SK-N-SH (cell line): ENCODE data around the gene NTN1.

Experiments
- CTCF ChIP-seq: fragments of 200-600 bp; sonication (generic); IDR thresholded peaks from 2 replicates; pipeline ENCODE4 v1.6.1; 2017; ENCODE audit warnings: antibody characterized with exemption, mild to moderate bottlenecking, moderate library complexity
- EZH2phosphoT487 ChIP-seq: fragments of 200-600 bp; sonication (generic); IDR thresholded peaks from 2 replicates; pipeline ENCODE4 v1.6.1; 2017; ENCODE audit warnings: low read depth, mixed run types, mild to moderate bottlenecking, antibody characterized with exemption, moderate library complexity, borderline replicate concordance
- MXI1 ChIP-seq: IDR thresholded peaks from 2 replicates; pipeline ENCODE4 v1.6.1; 2012; ENCODE audit warnings: mild to moderate bottlenecking, low read depth, low read length, improper control_type of control experiment
- RCOR1 ChIP-seq: fragments of 150-350 bp; IDR thresholded peaks from 2 replicates; pipeline ENCODE4 v1.6.1; 2017; ENCODE audit warnings: antibody characterized with exemption, low read length
- RFX5 ChIP-seq: IDR thresholded peaks from 2 replicates; pipeline ENCODE4 v1.6.1; 2012; ENCODE audit warnings: mild to moderate bottlenecking, improper control_type of control experiment, low read length
- RXRA ChIP-seq: IDR thresholded peaks from 2 replicates; pipeline ENCODE4 v1.4.0; 2012; ENCODE audit warnings: low read depth, mild to moderate bottlenecking, borderline replicate concordance
- SMC3 ChIP-seq: IDR thresholded peaks from 2 replicates; pipeline ENCODE4 v1.6.1; 2012; ENCODE audit warnings: low read depth, low read length, improper control_type of control experiment
- TF ChIP-seq, protein P1 (sequence below): IDR thresholded peaks from 2 replicates; pipeline ENCODE4 v1.6.1; 2012; ENCODE audit warnings: mild to moderate bottlenecking, low read depth, low read length, moderate library complexity
- TF ChIP-seq, protein P2 (sequence below): IDR thresholded peaks from 2 replicates; pipeline ENCODE4 v1.4.0; 2012; ENCODE audit warnings: low read depth

- TF ChIP-seq, protein P1, sequence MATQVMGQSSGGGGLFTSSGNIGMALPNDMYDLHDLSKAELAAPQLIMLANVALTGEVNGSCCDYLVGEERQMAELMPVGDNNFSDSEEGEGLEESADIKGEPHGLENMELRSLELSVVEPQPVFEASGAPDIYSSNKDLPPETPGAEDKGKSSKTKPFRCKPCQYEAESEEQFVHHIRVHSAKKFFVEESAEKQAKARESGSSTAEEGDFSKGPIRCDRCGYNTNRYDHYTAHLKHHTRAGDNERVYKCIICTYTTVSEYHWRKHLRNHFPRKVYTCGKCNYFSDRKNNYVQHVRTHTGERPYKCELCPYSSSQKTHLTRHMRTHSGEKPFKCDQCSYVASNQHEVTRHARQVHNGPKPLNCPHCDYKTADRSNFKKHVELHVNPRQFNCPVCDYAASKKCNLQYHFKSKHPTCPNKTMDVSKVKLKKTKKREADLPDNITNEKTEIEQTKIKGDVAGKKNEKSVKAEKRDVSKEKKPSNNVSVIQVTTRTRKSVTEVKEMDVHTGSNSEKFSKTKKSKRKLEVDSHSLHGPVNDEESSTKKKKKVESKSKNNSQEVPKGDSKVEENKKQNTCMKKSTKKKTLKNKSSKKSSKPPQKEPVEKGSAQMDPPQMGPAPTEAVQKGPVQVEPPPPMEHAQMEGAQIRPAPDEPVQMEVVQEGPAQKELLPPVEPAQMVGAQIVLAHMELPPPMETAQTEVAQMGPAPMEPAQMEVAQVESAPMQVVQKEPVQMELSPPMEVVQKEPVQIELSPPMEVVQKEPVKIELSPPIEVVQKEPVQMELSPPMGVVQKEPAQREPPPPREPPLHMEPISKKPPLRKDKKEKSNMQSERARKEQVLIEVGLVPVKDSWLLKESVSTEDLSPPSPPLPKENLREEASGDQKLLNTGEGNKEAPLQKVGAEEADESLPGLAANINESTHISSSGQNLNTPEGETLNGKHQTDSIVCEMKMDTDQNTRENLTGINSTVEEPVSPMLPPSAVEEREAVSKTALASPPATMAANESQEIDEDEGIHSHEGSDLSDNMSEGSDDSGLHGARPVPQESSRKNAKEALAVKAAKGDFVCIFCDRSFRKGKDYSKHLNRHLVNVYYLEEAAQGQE = no peak
- TF ChIP-seq CTCF = no peak
- TF ChIP-seq RXRA = no peak
- TF ChIP-seq SMC3 = no peak
- TF ChIP-seq MXI1 = no peak
- no peak for TF ChIP-seq RFX5
- no peak for TF ChIP-seq EZH2phosphoT487
- TF ChIP-seq RCOR1 = no peak
- TF ChIP-seq, protein P2, sequence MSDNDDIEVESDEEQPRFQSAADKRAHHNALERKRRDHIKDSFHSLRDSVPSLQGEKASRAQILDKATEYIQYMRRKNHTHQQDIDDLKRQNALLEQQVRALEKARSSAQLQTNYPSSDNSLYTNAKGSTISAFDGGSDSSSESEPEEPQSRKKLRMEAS = no peak
Measured at GRCh38 chr17:9144502-9145249, 123.4 kb downstream of the NTN1 start.
